Measurements from ENCODE around the gene ANKRD40. TPM values are rescaled to one million over a fixed set of nuclear protein-coding genes. Genes with fewer than 3 reads are reported as not detected.
"Not testable (repeated sequence)": the region's sequence is repeated elsewhere in the genome, so short reads cannot be mapped to it uniquely, and the experiment has no call there.

The ANKRD40 gene
- total RNA-seq, 6 experiments from 2014 or later: 13.9 to 17.4 (median 15.1) TPM

- DNase-seq: no peak
- no peaks in the 10 kb centered on the region for H3K27me3 ChIP-seq
- intact Hi-C loops (cut with DNase I): no loop called here
- H3K27ac ChIP-seq: peak overlapping the region in 2 of 3 donors; percentile 45 to 80
- ATAC-seq: no peak
- TF ChIP-seq CTCF (IDR thresholded peaks at IDR 0.05): no peak
- no peak for TF ChIP-seq POLR2A (IDR thresholded peaks at IDR 0.05)
- H3K4me1 ChIP-seq: peaks cover 0 to 16% (median 5%) of the 10 kb centered on the region in 4 donors
- no peaks in the 10 kb centered on the region for H3K9me3 ChIP-seq
- no peaks in the 10 kb centered on the region for H3K36me3 ChIP-seq
- WGBS (ENCODE audit: insufficient coverage, low coverage, low lambda C conversion rate, missing lambda C conversion rate): 87% methylated on average over 3 of the region's 3 CpGs
- no peak overlapping the region for H3K4me3 ChIP-seq
Measured at GRCh38 chr17:50715471-50715870, 7.8 kb upstream of the ANKRD40 start.

- no peak for TF ChIP-seq POLR2A (IDR thresholded peaks at IDR 0.05)
- no peak for TF ChIP-seq CTCF (IDR thresholded peaks at IDR 0.05)
- intact Hi-C loops (cut with DNase I): no loop called here
Measured at GRCh38 chr17:50712641-50713040, 4.9 kb upstream of the ANKRD40 start.

GRCh38 chr17:50710650-50711049, 2.9 kb upstream of the ANKRD40 start:
- intact Hi-C loops (cut with DNase I): no loop called here
- no peaks in the 10 kb centered on the region for H3K9me3 ChIP-seq

More at GRCh38 chr17:50712641-50713040, 4.9 kb upstream of the ANKRD40 start:
- no peak overlapping the region for H3K27ac ChIP-seq
- ATAC-seq (no peak), DNase-seq (no peak)
- 88% methylated on average over 9 of the region's 9 CpGs for WGBS (ENCODE audit: insufficient coverage, low coverage, low lambda C conversion rate, missing lambda C conversion rate)
- no peaks in the 10 kb centered on the region for H3K36me3 ChIP-seq
- H3K27me3 ChIP-seq: no peaks in the 10 kb centered on the region
- H3K4me3 ChIP-seq: no peak overlapping the region
- H3K4me1 ChIP-seq: peaks cover 0 to 29% (median 14%) of the 10 kb centered on the region in 4 donors
- no peaks in the 10 kb centered on the region for H3K9me3 ChIP-seq

GRCh38 chr17:50710025-50710424, 2.3 kb upstream of the ANKRD40 start:
- 83% methylated on average over 2 of the region's 2 CpGs for WGBS (ENCODE audit: insufficient coverage, low coverage, low lambda C conversion rate, missing lambda C conversion rate)
- H3K36me3 ChIP-seq: no peaks in the 10 kb centered on the region
- no peaks in the 10 kb centered on the region for H3K27me3 ChIP-seq
- DNase-seq (no peak), ATAC-seq (no peak)
- no peak overlapping the region for H3K27ac ChIP-seq
- H3K9me3 ChIP-seq: no peaks in the 10 kb centered on the region
- peaks cover 0 to 23% (median 9%) of the 10 kb centered on the region in 4 donors for H3K4me1 ChIP-seq
- intact Hi-C loops (cut with DNase I): no loop called here
- no peak overlapping the region for H3K4me3 ChIP-seq
- TF ChIP-seq CTCF (IDR thresholded peaks at IDR 0.05) (no peak), POLR2A (IDR thresholded peaks at IDR 0.05) (no peak)

More at GRCh38 chr17:50710650-50711049, 2.9 kb upstream of the ANKRD40 start:
- 83% methylated on average over 3 of the region's 4 CpGs for WGBS (ENCODE audit: insufficient coverage, low coverage, low lambda C conversion rate, missing lambda C conversion rate)
- TF ChIP-seq POLR2A (IDR thresholded peaks at IDR 0.05) (no peak), CTCF (IDR thresholded peaks at IDR 0.05) (no peak)
- no peak for ATAC-seq
- no peak for DNase-seq
- Histone ChIP-seq H3K36me3 (no peaks in the 10 kb centered on the region), H3K27me3 (no peaks in the 10 kb centered on the region), H3K4me3 (no peak overlapping the region), H3K27ac (no peak overlapping the region), H3K4me1 (peaks cover 0 to 24% (median 9%) of the 10 kb centered on the region in 4 donors)

GRCh38 chr17:50709053-50709452, 1.3 kb upstream of the ANKRD40 start:
- H3K27me3 ChIP-seq; ATAC-seq; DNase-seq; H3K4me3 ChIP-seq; H3K9me3 ChIP-seq; H3K36me3 ChIP-seq; intact Hi-C loops (cut with DNase I): not testable (repeated sequence)
- WGBS (ENCODE audit: insufficient coverage, low coverage, low lambda C conversion rate, missing lambda C conversion rate): 51% methylated on average over 2 of the region's 4 CpGs
- H3K27ac ChIP-seq: peak overlapping the region; percentile 94 to 98 (median 96)
- peaks cover 0 to 23% (median 9%) of the 10 kb centered on the region in 4 donors for H3K4me1 ChIP-seq
